ENCODE measurements around the gene CERS2. TPM values are rescaled to one million over a fixed set of nuclear protein-coding genes. Genes with fewer than 3 reads are reported as not detected.

The CERS2 gene
- total RNA-seq, 2 donors from 2014 or later, result 179 to 205 TPM

- no peak for DNase-seq
- intact Hi-C loops (cut with DNase I, micrococcal nuclease), result loop anchor here in 1 of 2 donors (5.0 kb wide), 1 partner anchor 173 kb away; no protein-coding TSS in a partner anchor
- ATAC-seq, result no peak
Measured at GRCh38 chr1:151000408-151000807, 25.8 kb upstream of the CERS2 start.

GRCh38 chr1:150999926-151000325 lies 25.3 kb upstream of the CERS2 start:
- DNase-seq (no peak), ATAC-seq (no peak)
- intact Hi-C loops (cut with DNase I, micrococcal nuclease), result loop anchor here in 1 of 2 donors (5.0 kb wide), 1 partner anchor 173 kb away; no protein-coding TSS in a partner anchor

GRCh38 chr1:150999051-150999674 lies 24.5 kb upstream of the CERS2 start:
- ATAC-seq (no peak), DNase-seq (no peak)
- intact Hi-C loops (cut with DNase I, micrococcal nuclease), result no loop called here

- ATAC-seq (no peak), DNase-seq (no peak)
- intact Hi-C loops (cut with DNase I, micrococcal nuclease), result no loop called here
Measured at GRCh38 chr1:150997949-150998348, 23.3 kb upstream of the CERS2 start.

GRCh38 chr1:150997126-150997872 lies 22.7 kb upstream of the CERS2 start:
- intact Hi-C loops (cut with DNase I, micrococcal nuclease), result no loop called here
- no peak for ATAC-seq

GRCh38 chr1:150995896-150996295 lies 21.3 kb upstream of the CERS2 start:
- DNase-seq (no peak), ATAC-seq (peak; percentile 68)
- intact Hi-C loops (cut with DNase I, micrococcal nuclease), result no loop called here

More at GRCh38 chr1:150997126-150997872, 22.7 kb upstream of the CERS2 start:
- DNase-seq, result no peak

- DNase-seq (no peak), ATAC-seq (peak; percentile 5)
- intact Hi-C loops (cut with DNase I, micrococcal nuclease), result no loop called here
Measured at GRCh38 chr1:150995460-150995859, 20.8 kb upstream of the CERS2 start.

GRCh38 chr1:150994248-150994647 lies 19.6 kb upstream of the CERS2 start:
- ATAC-seq (no peak), DNase-seq (no peak)
- intact Hi-C loops (cut with DNase I, micrococcal nuclease), result no loop called here

- intact Hi-C loops (cut with DNase I, micrococcal nuclease), result no loop called here
- ATAC-seq, result no peak
Measured at GRCh38 chr1:150992626-150993025, 18.0 kb upstream of the CERS2 start.

GRCh38 chr1:150987924-150988323 lies 13.3 kb upstream of the CERS2 start:
- no peak for ATAC-seq
- intact Hi-C loops (cut with DNase I, micrococcal nuclease), result no loop called here

More at GRCh38 chr1:150992626-150993025, 18.0 kb upstream of the CERS2 start:
- DNase-seq, result no peak

GRCh38 chr1:150985179-150985825 lies 10.7 kb upstream of the CERS2 start:
- intact Hi-C loops (cut with DNase I, micrococcal nuclease), result no loop called here
- DNase-seq, result no peak
- no peak for ATAC-seq

More at GRCh38 chr1:150987924-150988323, 13.3 kb upstream of the CERS2 start:
- no peak for DNase-seq

GRCh38 chr1:150981805-150982712 lies 7.4 kb upstream of the CERS2 start, which contains the start of gene ANXA9:
ANXA9 (plus strand) TSS chr1:150982292; CDS start chr1:150983106, 814 bp downstream.
- peak; percentile 59 to 68 for DNase-seq
- intact Hi-C loops (cut with DNase I, micrococcal nuclease), result no loop called here
- ATAC-seq, result peak; percentile 82

- ATAC-seq (peak; percentile 53), DNase-seq (peak; percentile 48 to 49)
- intact Hi-C loops (cut with DNase I, micrococcal nuclease), result no loop called here
Measured at GRCh38 chr1:150981177-150981804, 6.7 kb upstream of the CERS2 start.

GRCh38 chr1:150979092-150980056 lies 4.7 kb upstream of the CERS2 start:
- ATAC-seq (peak; percentile 9), DNase-seq (peak; percentile 74 to 92)
- intact Hi-C loops (cut with DNase I, micrococcal nuclease), result no loop called here

- DNase-seq, result peak; percentile 90 to 94
- ATAC-seq, result peak; percentile 69
- intact Hi-C loops (cut with DNase I, micrococcal nuclease), result no loop called here
Measured at GRCh38 chr1:150976879-150977694, 2.5 kb upstream of the CERS2 start.

GRCh38 chr1:150976401-150976821 lies 1.8 kb upstream of the CERS2 start:
- intact Hi-C loops (cut with DNase I, micrococcal nuclease), result no loop called here

More at GRCh38 chr1:150976401-150976821, 1.8 kb upstream of the CERS2 start:
- no peak for ATAC-seq
- no peak for DNase-seq
